Ishikawa (cell line): Measurements from ENCODE around the gene ESPNL.

Experiments used
- CEBPB ChIP-seq: IDR thresholded peaks from 2 replicates; pipeline ENCODE4 v1.6.1; 2012
- CREB1 ChIP-seq: IDR thresholded peaks from 2 replicates; pipeline ENCODE4 v1.6.1; 2012; ENCODE audit warnings: low read depth
- EGR1 ChIP-seq: IDR thresholded peaks from 2 replicates; pipeline ENCODE4 v1.6.1; 2012
- EP300 ChIP-seq: IDR thresholded peaks from 2 replicates; pipeline ENCODE4 v1.6.1; 2012; ENCODE audit warnings: borderline replicate concordance
- FOXM1 ChIP-seq: IDR thresholded peaks from 2 replicates; pipeline ENCODE4 v1.6.1; 2012; ENCODE audit warnings: low read depth, borderline replicate concordance
- NFIC ChIP-seq: IDR thresholded peaks from 2 replicates; pipeline ENCODE4 v1.6.1; 2012
- RAD21 ChIP-seq: IDR thresholded peaks from 2 replicates; pipeline ENCODE4 v1.6.1; 2012; ENCODE audit warnings: low read depth
- TAF1 ChIP-seq: IDR thresholded peaks from 2 replicates; pipeline ENCODE4 v1.6.1; 2012; ENCODE audit warnings: low read depth, mild to moderate bottlenecking
- TCF12 ChIP-seq: IDR thresholded peaks from 2 replicates; pipeline ENCODE4 v1.6.1; 2012; ENCODE audit warnings: low read depth
- TEAD4 ChIP-seq: IDR thresholded peaks from 2 replicates; pipeline ENCODE4 v1.6.1; 2012
- USF1 ChIP-seq: IDR thresholded peaks from 2 replicates; pipeline ENCODE4 v1.6.1; 2012
- YY1 ChIP-seq: IDR thresholded peaks from 2 replicates; pipeline ENCODE4 v1.6.1; 2012; ENCODE audit warnings: low read depth
- ZBTB7A ChIP-seq: IDR thresholded peaks from 2 replicates; pipeline ENCODE4 v1.6.1; 2012; ENCODE audit warnings: low read depth
- TF ChIP-seq, protein P1 (sequence below): IDR thresholded peaks from 2 replicates; pipeline ENCODE4 v1.6.1; 2012; ENCODE audit warnings: low read depth, mild to moderate bottlenecking
- TF ChIP-seq, protein P2 (sequence below): IDR thresholded peaks from 2 replicates; pipeline ENCODE4 v1.6.1; 2012

ESPNL gene

DNA sequence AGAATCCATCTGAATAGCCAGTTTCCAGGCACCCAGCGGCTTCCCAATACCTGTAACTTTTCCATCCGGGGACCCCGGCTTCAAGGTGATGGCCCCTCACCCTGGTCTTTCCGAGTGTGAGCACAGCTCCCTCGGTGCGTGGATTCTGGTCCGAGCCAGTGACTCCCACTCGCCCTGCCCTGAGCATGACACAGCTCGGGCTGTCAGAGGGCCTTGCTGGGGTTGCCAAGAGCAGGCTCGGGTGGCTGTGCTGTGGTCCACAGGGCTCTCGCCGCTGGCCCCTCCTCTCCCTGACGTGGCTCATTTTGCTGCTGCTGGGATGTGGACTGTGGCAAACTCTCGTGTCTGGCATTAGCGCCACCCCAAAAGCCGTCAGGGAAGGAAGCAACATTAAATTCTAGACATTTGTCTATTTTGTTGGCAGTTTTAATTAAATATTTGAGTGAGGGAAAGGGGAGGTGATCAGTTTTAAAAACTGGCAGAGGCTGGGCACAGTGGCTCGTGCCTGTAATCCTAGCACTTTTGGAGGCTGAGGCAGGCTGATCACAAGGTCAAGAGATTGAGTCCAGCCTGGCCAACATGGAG, 5.6 kb upstream of the ESPNL start:
- TF ChIP-seq RAD21, result no peak
- TF ChIP-seq CREB1, result no peak
- no peak for TF ChIP-seq EP300
- TF ChIP-seq, protein P1, sequence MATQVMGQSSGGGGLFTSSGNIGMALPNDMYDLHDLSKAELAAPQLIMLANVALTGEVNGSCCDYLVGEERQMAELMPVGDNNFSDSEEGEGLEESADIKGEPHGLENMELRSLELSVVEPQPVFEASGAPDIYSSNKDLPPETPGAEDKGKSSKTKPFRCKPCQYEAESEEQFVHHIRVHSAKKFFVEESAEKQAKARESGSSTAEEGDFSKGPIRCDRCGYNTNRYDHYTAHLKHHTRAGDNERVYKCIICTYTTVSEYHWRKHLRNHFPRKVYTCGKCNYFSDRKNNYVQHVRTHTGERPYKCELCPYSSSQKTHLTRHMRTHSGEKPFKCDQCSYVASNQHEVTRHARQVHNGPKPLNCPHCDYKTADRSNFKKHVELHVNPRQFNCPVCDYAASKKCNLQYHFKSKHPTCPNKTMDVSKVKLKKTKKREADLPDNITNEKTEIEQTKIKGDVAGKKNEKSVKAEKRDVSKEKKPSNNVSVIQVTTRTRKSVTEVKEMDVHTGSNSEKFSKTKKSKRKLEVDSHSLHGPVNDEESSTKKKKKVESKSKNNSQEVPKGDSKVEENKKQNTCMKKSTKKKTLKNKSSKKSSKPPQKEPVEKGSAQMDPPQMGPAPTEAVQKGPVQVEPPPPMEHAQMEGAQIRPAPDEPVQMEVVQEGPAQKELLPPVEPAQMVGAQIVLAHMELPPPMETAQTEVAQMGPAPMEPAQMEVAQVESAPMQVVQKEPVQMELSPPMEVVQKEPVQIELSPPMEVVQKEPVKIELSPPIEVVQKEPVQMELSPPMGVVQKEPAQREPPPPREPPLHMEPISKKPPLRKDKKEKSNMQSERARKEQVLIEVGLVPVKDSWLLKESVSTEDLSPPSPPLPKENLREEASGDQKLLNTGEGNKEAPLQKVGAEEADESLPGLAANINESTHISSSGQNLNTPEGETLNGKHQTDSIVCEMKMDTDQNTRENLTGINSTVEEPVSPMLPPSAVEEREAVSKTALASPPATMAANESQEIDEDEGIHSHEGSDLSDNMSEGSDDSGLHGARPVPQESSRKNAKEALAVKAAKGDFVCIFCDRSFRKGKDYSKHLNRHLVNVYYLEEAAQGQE, result no peak
- no peak for TF ChIP-seq TAF1
- no peak for TF ChIP-seq CEBPB
- TF ChIP-seq FOXM1, result no peak

DNA sequence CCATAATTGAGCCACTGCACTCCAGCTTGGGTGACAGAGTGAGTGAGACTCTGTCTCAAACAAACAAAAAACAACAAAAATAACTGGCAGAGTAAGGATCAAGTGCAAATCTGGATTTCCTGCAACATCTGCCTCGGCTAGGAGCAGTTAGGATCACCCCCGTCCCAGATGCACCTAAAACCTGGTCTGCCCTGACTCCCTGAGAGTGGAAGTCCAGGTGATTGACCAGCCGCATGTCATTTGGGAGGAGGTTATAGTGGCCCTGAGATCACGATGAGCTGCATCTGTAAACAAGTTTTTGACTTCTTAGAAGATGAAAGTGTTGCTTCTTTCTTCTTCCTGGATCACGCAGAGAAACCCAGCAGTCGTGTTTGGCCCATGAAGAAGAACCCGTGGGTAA, 5.0 kb upstream of the ESPNL start:
- no peak for TF ChIP-seq NFIC
- TF ChIP-seq EP300, result no peak
- no peak for TF ChIP-seq ZBTB7A
- TF ChIP-seq, protein P1, result no peak
- no peak for TF ChIP-seq TCF12
- TF ChIP-seq YY1, result no peak
- TF ChIP-seq USF1, result no peak
- TF ChIP-seq CEBPB, result no peak
- TF ChIP-seq CREB1, result no peak
- no peak for TF ChIP-seq FOXM1
- no peak for TF ChIP-seq RAD21
- TF ChIP-seq, protein P2, sequence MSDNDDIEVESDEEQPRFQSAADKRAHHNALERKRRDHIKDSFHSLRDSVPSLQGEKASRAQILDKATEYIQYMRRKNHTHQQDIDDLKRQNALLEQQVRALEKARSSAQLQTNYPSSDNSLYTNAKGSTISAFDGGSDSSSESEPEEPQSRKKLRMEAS, result no peak
- no peak for TF ChIP-seq TEAD4
- no peak for TF ChIP-seq TAF1
- no peak for TF ChIP-seq EGR1

GRCh38 chr2:238096311-238097011, 3.7 kb upstream of the ESPNL start:
- TF ChIP-seq, protein P2, result peak; percentile 98
- TF ChIP-seq YY1, result 0 out of 2 replicates have a peak, but pooled peaks have one; percentile 11
- no peak for TF ChIP-seq EGR1
- TF ChIP-seq EP300, result peak; percentile 87
- TF ChIP-seq ZBTB7A, result peak; percentile 71
- peak; percentile 97 for TF ChIP-seq TCF12
- 0 out of 2 replicates have a peak, but pooled peaks have one; percentile 50 for TF ChIP-seq FOXM1
- TF ChIP-seq, protein P1, result no peak
- peak; percentile 60 for TF ChIP-seq CEBPB
- TF ChIP-seq CREB1, result no peak
- TF ChIP-seq NFIC, result peak; percentile 91
- TF ChIP-seq USF1, result peak; percentile 87
- no peak; the same call in 1 of the 2 replicates for TF ChIP-seq TAF1
- TF ChIP-seq TEAD4, result peak; percentile 95
- peak; percentile 26 for TF ChIP-seq RAD21

- TF ChIP-seq NFIC (no peak), RAD21 (no peak), CREB1 (no peak), FOXM1 (no peak), YY1 (no peak), TEAD4 (no peak), EP300 (no peak), CEBPB (no peak), TCF12 (no peak), EGR1 (no peak), TAF1 (no peak), ZBTB7A (no peak), USF1 (no peak)
- TF ChIP-seq, protein P2, result no peak
These were observed 2.7 kb upstream of the ESPNL start for GRCh38 chr2:238097201-238097987.
